8988T (cell line): ENCODE data around the gene CHTOP.
A peak's percentile ranks its signal among the peaks of the same experiment; 100 is the strongest.
"Not testable (repeated sequence)": the region's sequence is repeated elsewhere in the genome, so short reads cannot be mapped to it uniquely, and the experiment has no call there.

Source experiments
- DNase-seq: peaks from one replicate; pipeline ENCODE4 v3.0.0; 2011

Gene CHTOP

GRCh38 chr1:153663211-153663610, 29.3 kb downstream of the CHTOP start:
- DNase-seq, result no peak

GRCh38 chr1:153667439-153667838, 33.6 kb downstream of the CHTOP start:
- DNase-seq, result no peak

GRCh38 chr1:153668672-153669071, 34.8 kb downstream of the CHTOP start:
- not testable (repeated sequence) for DNase-seq

GRCh38 chr1:153669606-153670005, 35.7 kb downstream of the CHTOP start:
- DNase-seq, result no peak

- no peak for DNase-seq
These were observed 36.5 kb downstream of the CHTOP start for GRCh38 chr1:153670257-153670858.

GRCh38 chr1:153670859-153671627, 37.2 kb downstream of the CHTOP start, which contains the start of gene ILF2:
ILF2 (minus strand) TSS chr1:153670993; CDS start chr1:153670922, 71 bp downstream.
- peak; percentile 72 for DNase-seq

- DNase-seq, result not testable (repeated sequence)
These were observed 37.9 kb downstream of the CHTOP start for GRCh38 chr1:153671628-153672353.

- no peak for DNase-seq
These were observed 39.6 kb downstream of the CHTOP start for GRCh38 chr1:153673511-153673910.

- peak; percentile 53 for DNase-seq
These were observed 44.1 kb downstream of the CHTOP start for GRCh38 chr1:153677718-153678518.

GRCh38 chr1:153678519-153679336, 44.9 kb downstream of the CHTOP start, which contains the start of gene NPR1:
NPR1 (plus strand) TSS chr1:153678688; CDS start chr1:153679109, 421 bp downstream.
- DNase-seq, result peak; percentile 72

- DNase-seq, result no peak
These were observed 45.7 kb downstream of the CHTOP start for GRCh38 chr1:153679337-153680119.

- no peak for DNase-seq
These were observed 46.2 kb downstream of the CHTOP start for GRCh38 chr1:153680120-153680403.

- DNase-seq, result no peak
These were observed 48.9 kb downstream of the CHTOP start for GRCh38 chr1:153682730-153683129.

- no peak for DNase-seq
These were observed 50.0 kb downstream of the CHTOP start for GRCh38 chr1:153683854-153684253.

GRCh38 chr1:153684892-153685291, 51.0 kb downstream of the CHTOP start:
- DNase-seq, result no peak

GRCh38 chr1:153685544-153686340, 51.9 kb downstream of the CHTOP start:
- no peak for DNase-seq

GRCh38 chr1:153687346-153688125, 53.7 kb downstream of the CHTOP start:
- no peak for DNase-seq

- no peak for DNase-seq
These were observed 54.4 kb downstream of the CHTOP start for GRCh38 chr1:153688276-153688675.

GRCh38 chr1:153688736-153689328, 55.0 kb downstream of the CHTOP start:
- no peak for DNase-seq
